Measurements from ENCODE around the gene INPP5J. TPM values are rescaled to one million over a fixed set of nuclear protein-coding genes. Genes with fewer than 3 reads are reported as not detected.
"Not testable (repeated sequence)": the region's sequence is repeated elsewhere in the genome, so short reads cannot be mapped to it uniquely, and the experiment has no call there.

Gene INPP5J
- total RNA-seq, 1 donor from 2014 or later, result under 0.01 TPM

DNA sequence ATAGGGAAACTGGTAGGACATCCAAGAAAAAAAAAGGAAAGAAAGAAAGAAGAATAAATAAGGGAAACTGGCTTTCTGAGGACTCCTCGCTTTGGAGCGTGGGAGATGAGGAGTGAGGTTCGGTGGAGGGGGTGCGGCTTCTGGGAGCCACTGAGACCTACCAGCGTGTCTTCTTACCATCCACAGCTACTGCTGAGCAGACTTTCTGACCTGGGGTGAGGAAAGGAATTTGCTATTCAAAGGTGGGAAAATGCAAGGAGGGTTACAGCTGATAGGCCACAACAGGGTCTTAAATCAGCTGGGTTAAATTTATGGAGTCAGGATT is 14.9 kb upstream of the INPP5J start:
- Histone ChIP-seq H3K27me3 (ENCODE audit: control insufficient read depth, insufficient read depth, low read length) (no peaks in the 10 kb centered on the region), H3K36me3 (ENCODE audit: control insufficient read depth, insufficient read depth, low read length) (no peaks in the 10 kb centered on the region), H3K4me3 (ENCODE audit: low read depth, low read length) (peak overlapping the region; percentile 17)
- no peak for DNase-seq (ENCODE audit: low read depth)
- no peak for FAIRE-seq
- TF ChIP-seq, protein P1, sequence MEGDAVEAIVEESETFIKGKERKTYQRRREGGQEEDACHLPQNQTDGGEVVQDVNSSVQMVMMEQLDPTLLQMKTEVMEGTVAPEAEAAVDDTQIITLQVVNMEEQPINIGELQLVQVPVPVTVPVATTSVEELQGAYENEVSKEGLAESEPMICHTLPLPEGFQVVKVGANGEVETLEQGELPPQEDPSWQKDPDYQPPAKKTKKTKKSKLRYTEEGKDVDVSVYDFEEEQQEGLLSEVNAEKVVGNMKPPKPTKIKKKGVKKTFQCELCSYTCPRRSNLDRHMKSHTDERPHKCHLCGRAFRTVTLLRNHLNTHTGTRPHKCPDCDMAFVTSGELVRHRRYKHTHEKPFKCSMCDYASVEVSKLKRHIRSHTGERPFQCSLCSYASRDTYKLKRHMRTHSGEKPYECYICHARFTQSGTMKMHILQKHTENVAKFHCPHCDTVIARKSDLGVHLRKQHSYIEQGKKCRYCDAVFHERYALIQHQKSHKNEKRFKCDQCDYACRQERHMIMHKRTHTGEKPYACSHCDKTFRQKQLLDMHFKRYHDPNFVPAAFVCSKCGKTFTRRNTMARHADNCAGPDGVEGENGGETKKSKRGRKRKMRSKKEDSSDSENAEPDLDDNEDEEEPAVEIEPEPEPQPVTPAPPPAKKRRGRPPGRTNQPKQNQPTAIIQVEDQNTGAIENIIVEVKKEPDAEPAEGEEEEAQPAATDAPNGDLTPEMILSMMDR (IDR thresholded peaks at IDR 0.05; ENCODE audit: insufficient read depth, low read length, severe bottlenecking), result no peak

GRCh38 chr22:31112547-31113091 is 10.1 kb upstream of the INPP5J start:
- H3K27me3 ChIP-seq (ENCODE audit: control insufficient read depth, insufficient read depth, low read length); FAIRE-seq; H3K36me3 ChIP-seq (ENCODE audit: control insufficient read depth, insufficient read depth, low read length); DNase-seq (ENCODE audit: low read depth); H3K4me3 ChIP-seq (ENCODE audit: low read depth, low read length): not testable (repeated sequence)

- H3K27me3 ChIP-seq (ENCODE audit: control insufficient read depth, insufficient read depth, low read length), result peaks cover 4% of the 10 kb centered on the region
- FAIRE-seq (peak; percentile 72), DNase-seq (ENCODE audit: low read depth) (no peak)
- TF ChIP-seq, protein P1 (IDR thresholded peaks at IDR 0.05; ENCODE audit: insufficient read depth, low read length, severe bottlenecking), result no peak
- H3K36me3 ChIP-seq (ENCODE audit: control insufficient read depth, insufficient read depth, low read length), result no peaks in the 10 kb centered on the region
- no peak overlapping the region for H3K4me3 ChIP-seq (ENCODE audit: low read depth, low read length)
Measured at GRCh38 chr22:31118046-31118820, 4.5 kb upstream of the INPP5J start.

- TF ChIP-seq, protein P1 (IDR thresholded peaks at IDR 0.05; ENCODE audit: insufficient read depth, low read length, severe bottlenecking), result no peak
- H3K27me3 ChIP-seq (ENCODE audit: control insufficient read depth, insufficient read depth, low read length), result peaks cover 10% of the 10 kb centered on the region
- no peak overlapping the region for H3K4me3 ChIP-seq (ENCODE audit: low read depth, low read length)
- FAIRE-seq, result peak; percentile 82
- no peak for DNase-seq (ENCODE audit: low read depth)
- H3K36me3 ChIP-seq (ENCODE audit: control insufficient read depth, insufficient read depth, low read length), result no peaks in the 10 kb centered on the region
Measured at GRCh38 chr22:31119026-31119717, 3.6 kb upstream of the INPP5J start.

GRCh38 chr22:31120230-31120629 is 2.5 kb upstream of the INPP5J start:
- FAIRE-seq, result no peak
- no peak for DNase-seq (ENCODE audit: low read depth)
- H3K36me3 ChIP-seq (ENCODE audit: control insufficient read depth, insufficient read depth, low read length), result no peaks in the 10 kb centered on the region
- H3K4me3 ChIP-seq (ENCODE audit: low read depth, low read length), result no peak overlapping the region
- TF ChIP-seq, protein P1 (IDR thresholded peaks at IDR 0.05; ENCODE audit: insufficient read depth, low read length, severe bottlenecking), result no peak
- peaks cover 13% of the 10 kb centered on the region for H3K27me3 ChIP-seq (ENCODE audit: control insufficient read depth, insufficient read depth, low read length)

DNA sequence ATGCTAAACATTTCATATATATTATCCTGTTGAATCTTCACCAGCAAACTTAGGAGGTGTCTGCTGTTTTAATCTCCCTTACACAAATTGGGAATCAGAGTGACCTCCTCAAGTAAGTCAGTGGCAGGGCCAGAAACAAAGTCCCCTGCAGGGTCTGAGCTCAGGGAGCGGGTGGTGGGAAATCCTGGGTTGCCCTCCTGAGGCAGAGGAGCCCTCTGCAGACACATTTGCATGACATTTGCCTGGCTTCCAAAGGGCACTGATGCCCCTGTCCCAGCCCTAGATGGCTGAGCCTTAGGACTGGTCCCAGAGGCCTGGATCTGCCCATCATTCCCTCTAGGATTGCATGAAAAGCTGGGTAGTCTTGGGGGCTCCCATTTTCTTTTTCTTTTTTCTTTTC is 2.1 kb upstream of the INPP5J start:
- H3K4me3 ChIP-seq (ENCODE audit: low read depth, low read length), result no peak overlapping the region
- DNase-seq (ENCODE audit: low read depth) (no peak), FAIRE-seq (no peak)
- peaks cover 13% of the 10 kb centered on the region for H3K27me3 ChIP-seq (ENCODE audit: control insufficient read depth, insufficient read depth, low read length)
- TF ChIP-seq, protein P1 (IDR thresholded peaks at IDR 0.05; ENCODE audit: insufficient read depth, low read length, severe bottlenecking), result no peak
- no peaks in the 10 kb centered on the region for H3K36me3 ChIP-seq (ENCODE audit: control insufficient read depth, insufficient read depth, low read length)
